HG03571 (cell line): ENCODE data around the gene ECE1.
"Not testable (repeated sequence)": the region's sequence is repeated elsewhere in the genome, so short reads cannot be mapped to it uniquely, and the experiment has no call there.

Experiments
- ATAC-seq: cut with Tn5 transposase; IDR thresholded peaks from one replicate; pipeline ENCODE4 v1.9.1; 2021; ENCODE audit not compliant: unreplicated experiment

Gene ECE1

DNA sequence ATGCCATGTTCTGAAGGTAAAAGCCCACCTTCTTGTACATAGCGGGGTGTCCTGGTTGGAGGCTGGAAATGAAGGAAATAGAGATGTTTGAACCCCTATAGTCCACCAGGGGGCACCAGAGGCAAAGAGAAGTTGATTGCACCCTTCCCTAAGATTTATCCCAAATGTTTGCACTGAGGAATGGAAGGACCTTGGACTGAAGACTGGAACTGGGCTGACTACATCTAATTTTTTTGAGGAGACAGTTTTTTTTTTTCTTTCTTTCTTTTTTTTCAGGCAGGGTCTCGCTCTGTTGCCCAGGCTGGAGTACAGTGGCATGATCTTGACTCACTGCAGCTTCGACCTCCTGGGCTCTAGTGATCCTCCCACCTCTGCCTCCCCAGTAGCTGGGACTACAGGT lies 58.2 kb downstream of the ECE1 start:
- ATAC-seq, result no peak

GRCh38 chr1:21229246-21230000 lies 60.8 kb downstream of the ECE1 start:
- no peak for ATAC-seq

- not testable (repeated sequence) for ATAC-seq
Measured at GRCh38 chr1:21228224-21228623, 62.0 kb downstream of the ECE1 start.

DNA sequence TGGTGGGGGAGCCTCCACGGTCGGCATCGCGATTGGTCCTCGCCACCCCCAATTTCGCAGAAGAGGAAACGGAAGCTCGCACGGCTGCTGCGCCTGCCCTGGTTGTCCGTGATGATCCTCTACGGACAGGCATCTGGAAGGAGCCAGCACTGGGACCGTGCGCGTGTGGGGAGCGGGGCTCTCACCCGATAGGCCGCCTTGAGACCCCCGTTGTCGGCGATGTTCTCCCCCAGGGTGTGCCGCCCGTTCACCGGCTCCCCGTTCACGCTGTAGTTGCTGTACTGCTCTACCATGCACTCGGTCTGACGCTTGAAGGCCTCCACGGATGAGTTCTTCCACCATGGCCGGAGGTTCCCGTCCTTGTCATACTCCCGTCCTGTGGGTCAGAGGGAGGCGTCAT lies 65.2 kb downstream of the ECE1 start:
- no peak for ATAC-seq

GRCh38 chr1:21220815-21221214 lies 69.4 kb downstream of the ECE1 start:
- no peak for ATAC-seq

DNA sequence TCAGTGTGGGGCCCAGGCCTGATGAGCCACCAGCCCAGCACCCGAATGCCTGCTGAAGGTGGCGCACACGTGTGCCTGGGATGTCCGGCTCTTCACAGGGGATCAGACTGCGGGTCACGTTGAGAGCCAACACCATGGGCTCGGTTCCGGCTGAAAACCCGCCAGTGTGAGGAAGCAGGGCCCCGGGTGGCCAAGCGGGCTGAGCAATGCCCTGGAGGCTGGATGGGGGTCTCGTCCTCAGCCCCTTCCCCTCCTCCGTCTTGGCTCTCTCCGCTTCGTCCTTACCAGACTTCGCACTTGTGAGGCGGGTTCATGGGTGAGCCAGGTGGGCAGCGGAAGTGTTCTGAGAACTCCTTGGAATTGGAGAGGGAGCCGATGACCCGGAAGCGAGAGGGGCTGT lies 70.6 kb downstream of the ECE1 start:
- no peak for ATAC-seq

GRCh38 chr1:21217812-21218596 lies 72.3 kb downstream of the ECE1 start:
- no peak for ATAC-seq

- ATAC-seq, result no peak
Measured at GRCh38 chr1:21216835-21217811, 73.1 kb downstream of the ECE1 start.

- no peak for ATAC-seq
Measured at GRCh38 chr1:21212126-21212525, 78.1 kb downstream of the ECE1 start.

- not testable (repeated sequence) for ATAC-seq
Measured at GRCh38 chr1:21208137-21208700, 82.0 kb downstream of the ECE1 start.

DNA sequence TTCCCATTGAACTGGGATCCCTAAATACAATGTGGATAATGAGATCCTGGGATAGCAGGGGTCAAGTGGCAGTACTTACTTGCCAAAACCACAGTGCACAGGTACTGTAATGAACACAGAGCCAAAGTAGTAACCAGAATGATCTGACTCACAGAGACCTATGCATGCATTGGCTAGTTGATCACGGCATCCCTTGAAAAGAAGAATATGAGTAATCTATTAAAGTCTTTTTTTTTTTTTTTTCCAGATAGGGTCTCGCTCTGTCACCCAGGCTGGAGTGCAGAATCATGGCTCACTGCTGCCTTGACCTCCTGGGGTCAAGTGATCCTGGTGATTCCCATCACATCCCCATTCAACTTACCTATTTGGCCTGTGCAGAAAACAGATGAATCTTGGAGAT lies 84.1 kb downstream of the ECE1 start:
- no peak for ATAC-seq

GRCh38 chr1:21205416-21205815 lies 84.8 kb downstream of the ECE1 start:
- ATAC-seq, result no peak

- no peak for ATAC-seq
Measured at GRCh38 chr1:21201650-21202049, 88.6 kb downstream of the ECE1 start.

GRCh38 chr1:21201238-21201637 lies 89.0 kb downstream of the ECE1 start:
- ATAC-seq, result not testable (repeated sequence)

DNA sequence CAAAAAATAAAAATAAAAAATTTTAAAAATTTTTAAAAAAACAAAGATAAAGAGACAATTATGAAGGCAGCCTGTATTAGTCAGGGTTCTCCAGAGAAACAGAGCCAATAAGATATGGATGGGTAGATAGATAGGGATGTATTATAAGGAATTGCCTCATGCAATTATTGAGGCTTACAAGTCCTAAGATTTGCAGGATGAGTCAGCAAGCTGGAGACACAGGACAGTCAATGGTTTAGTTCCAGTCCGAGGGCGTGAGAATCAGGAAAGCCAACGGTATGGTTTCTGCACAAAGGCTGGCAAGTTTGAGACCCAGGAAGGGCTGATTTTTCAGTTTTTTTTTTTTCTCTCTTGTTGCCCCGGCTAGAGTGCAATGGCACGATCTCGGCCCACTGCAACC lies 89.5 kb downstream of the ECE1 start:
- ATAC-seq, result no peak

- ATAC-seq, result no peak
Measured at GRCh38 chr1:21198929-21199328, 91.3 kb downstream of the ECE1 start.

GRCh38 chr1:21192871-21193270 lies 97.4 kb downstream of the ECE1 start:
- ATAC-seq, result no peak

- no peak for ATAC-seq
Measured at GRCh38 chr1:21192284-21192683, 98.0 kb downstream of the ECE1 start.

GRCh38 chr1:21190771-21191170 lies 99.5 kb downstream of the ECE1 start:
- ATAC-seq, result not testable (repeated sequence)

DNA sequence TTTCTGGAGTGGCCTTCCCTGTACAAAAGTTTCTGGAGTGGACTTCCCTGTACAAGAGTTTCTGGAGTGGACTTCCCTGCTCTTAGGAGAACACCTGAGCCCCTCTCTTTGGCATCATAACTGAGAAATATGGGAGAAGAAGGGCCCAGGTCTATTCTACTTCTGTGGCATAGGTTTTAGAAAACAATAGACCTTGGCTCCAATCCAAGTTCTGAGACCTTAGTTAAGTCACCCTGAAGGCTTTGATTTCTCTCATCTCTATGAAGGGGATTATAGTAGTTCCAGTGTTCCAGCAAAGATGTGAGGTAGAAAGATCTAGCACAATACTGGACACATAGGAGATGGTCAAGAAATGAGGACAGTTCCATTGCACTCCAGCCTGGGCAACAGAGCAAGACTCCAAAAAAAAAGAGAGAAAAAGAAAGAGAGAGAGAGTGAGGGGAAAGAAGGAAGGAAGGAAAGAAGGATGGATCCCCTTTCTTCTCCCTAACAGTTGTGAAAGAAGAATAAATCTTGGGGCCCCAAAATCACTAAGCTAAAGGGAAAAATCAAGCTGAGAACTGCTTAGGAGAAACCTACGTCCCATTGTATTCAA lies 100.3 kb downstream of the ECE1 start:
- ATAC-seq, result no peak

DNA sequence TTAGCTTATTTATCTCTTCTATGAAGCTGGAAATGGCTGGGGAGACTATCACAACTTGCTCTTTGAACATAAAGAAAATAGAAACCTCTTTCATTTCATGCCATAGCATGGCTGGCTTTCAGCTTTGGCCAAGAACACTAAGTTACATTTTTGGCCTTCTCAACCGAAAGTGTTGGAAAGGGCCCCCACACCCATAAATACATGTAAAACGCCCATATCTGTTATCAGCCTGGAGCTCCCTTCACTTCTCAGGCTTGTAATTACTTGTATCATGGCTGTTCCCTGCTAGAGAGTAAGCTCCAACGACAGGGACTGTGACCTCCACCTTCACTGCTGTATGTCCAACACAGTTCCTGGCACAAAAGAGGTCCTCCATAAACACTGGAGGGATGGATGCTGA lies 100.8 kb downstream of the ECE1 start:
- no peak for ATAC-seq
